Liver (tissue), 9 donors: ENCODE data around the gene RAD50. TPM values are rescaled to one million over a fixed set of nuclear protein-coding genes. Genes with fewer than 3 reads are reported as not detected.

ENCODE experiments used
- DNase-seq: peaks from one replicate; pipeline ENCODE4 v3.0.0-alpha.2; 2017; ENCODE audit warnings: low spot score
- H3K27ac ChIP-seq, 2 donors: one replicate each; pipeline ENCODE4 v1.7.0; 2013; ENCODE audit warnings: inconsistent platforms in 2 of 2, low read length in 2 of 2, control low read depth in 1 of 2, low read depth in 1 of 2, mild to moderate bottlenecking in 1 of 2
- H3K27me3 ChIP-seq, 4 donors: one replicate each; pipeline versions ENCODE4 v1.6.1 to v1.7.0; 2013; ENCODE audit warnings: low read length in 3 of 4, inconsistent platforms in 1 of 4, mild to moderate bottlenecking in 1 of 4, moderate library complexity in 1 of 4; ENCODE audit not compliant: control insufficient read depth in 4 of 4, insufficient read depth in 4 of 4
- H3K36me3 ChIP-seq, 4 donors: one replicate each; pipeline versions ENCODE4 v1.6.1 to v1.7.0; 2013; ENCODE audit warnings: low read length in 3 of 4, mild to moderate bottlenecking in 3 of 4, low read depth in 1 of 4, moderate library complexity in 1 of 4; ENCODE audit not compliant: control insufficient read depth in 4 of 4, insufficient read depth in 3 of 4
- H3K4me1 ChIP-seq, 4 donors: one replicate each; pipeline versions ENCODE4 v1.6.1 to v1.7.0; 2013; ENCODE audit warnings: low read length in 3 of 4, mild to moderate bottlenecking in 3 of 4, moderate library complexity in 1 of 4; ENCODE audit not compliant: control insufficient read depth in 4 of 4, insufficient read depth in 4 of 4
- H3K4me3 ChIP-seq, 3 donors: one replicate each; pipeline versions ENCODE4 v1.6.1 to v1.7.0; 2013; ENCODE audit warnings: low read length in 3 of 3, control low read depth in 1 of 3, low read depth in 1 of 3, mild to moderate bottlenecking in 1 of 3
- H3K9ac ChIP-seq, 2 donors: one replicate each; pipeline ENCODE4 v1.7.0; 2013; ENCODE audit warnings: low read length in 2 of 2, mild to moderate bottlenecking in 2 of 2, moderate library complexity in 2 of 2, control low read depth in 1 of 2, low read depth in 1 of 2
- H3K9me3 ChIP-seq, 4 donors: one replicate each; pipeline versions ENCODE4 v1.6.1 to v1.7.0; 2013; ENCODE audit warnings: low read length in 3 of 4; ENCODE audit not compliant: control insufficient read depth in 4 of 4
- ATF3 ChIP-seq: IDR thresholded peaks from 2 replicates; pipeline ENCODE4 v1.6.1; 2016; ENCODE audit warnings: antibody characterized with exemption
- EGR1 ChIP-seq, 2 donors: IDR thresholded peaks; 2 replicates each; pipeline ENCODE4 v1.6.1; 2016 to 2018; ENCODE audit warnings: antibody characterized with exemption in 2 of 2, low read depth in 2 of 2
- FOXA1 ChIP-seq: IDR thresholded peaks from 2 replicates; pipeline ENCODE4 v1.6.1; 2016; ENCODE audit warnings: antibody characterized with exemption
- FOXA2 ChIP-seq: IDR thresholded peaks from 2 replicates; pipeline ENCODE4 v1.6.1; 2016; ENCODE audit warnings: antibody characterized with exemption
- GABPA ChIP-seq, 2 donors: IDR thresholded peaks in 1 of 2; conservative IDR thresholded peaks in 1 of 2; 2 replicates each; pipeline ENCODE4 v1.6.1; 2016; ENCODE audit warnings: antibody characterized with exemption in 2 of 2, mild to moderate bottlenecking in 1 of 2, moderate library complexity in 1 of 2
- HNF4A ChIP-seq, 2 donors: conservative IDR thresholded peaks; 2 replicates each; pipeline ENCODE4 v1.6.1; 2016; ENCODE audit warnings: antibody characterized with exemption in 2 of 2, mild to moderate bottlenecking in 2 of 2
- HNF4G ChIP-seq: IDR thresholded peaks from 2 replicates; pipeline ENCODE4 v1.6.1; 2016; ENCODE audit warnings: antibody characterized with exemption
- JUND ChIP-seq, 2 donors: IDR thresholded peaks; 2 replicates each; pipeline ENCODE4 v1.6.1; 2016; ENCODE audit warnings: antibody characterized with exemption in 2 of 2
- NR2F2 ChIP-seq: IDR thresholded peaks from 2 replicates; pipeline ENCODE4 v1.6.1; 2016; ENCODE audit warnings: antibody characterized with exemption
- RAD21 ChIP-seq, 2 donors: IDR thresholded peaks; 2 replicates each; pipeline ENCODE4 v1.6.1; 2016; ENCODE audit warnings: antibody characterized with exemption in 2 of 2, mild to moderate bottlenecking in 2 of 2
- REST ChIP-seq: IDR thresholded peaks from 2 replicates; pipeline ENCODE4 v1.6.1; 2016; ENCODE audit warnings: antibody characterized with exemption, mild to moderate bottlenecking
- RXRA ChIP-seq, 2 donors: IDR thresholded peaks; 2 replicates each; pipeline ENCODE4 v1.6.1; 2017 to 2018; ENCODE audit warnings: antibody characterized with exemption in 2 of 2, mild to moderate bottlenecking in 1 of 2
- SP1 ChIP-seq: IDR thresholded peaks from 2 replicates; pipeline ENCODE4 v1.6.1; 2018; ENCODE audit warnings: antibody characterized with exemption, mild to moderate bottlenecking
- YY1 ChIP-seq: IDR thresholded peaks from 2 replicates; pipeline ENCODE4 v1.6.1; 2016; ENCODE audit warnings: antibody characterized with exemption, mild to moderate bottlenecking
- ZBTB33 ChIP-seq: IDR thresholded peaks from 2 replicates; pipeline ENCODE4 v1.6.1; 2016; ENCODE audit warnings: antibody characterized with exemption
- WGBS: extraction: QIAGEN DNeasy Blood & Tissue Kit; methylation state at CpG from one replicate; pipeline ENCODE4 v1.1.7; 2013; 5-methylcytosine and 5-hydroxymethylcytosine counted together
- polyA plus RNA-seq, 2 donors: library from polyadenylated mRNA; stranded (reverse) in 1 of 2; unstranded in 1 of 2; fragments of 200-250 nt in 1 of 2; fragments of >200 nt in 1 of 2; fragmentation: Nextera tagmentation in 1 of 2; extraction: Ambion mirVana in 1 of 2; gene quantifications; one replicate each; pipeline versions ENCODE4 v1.2.1 to v1.2.3, GENCODE V29; 2013 to 2015
- total RNA-seq, 2 donors: library from RNA; depleted of rRNA; stranded (reverse); fragments of >200 nt; gene quantifications; one replicate each; pipeline ENCODE4 v1.2.3, GENCODE V29; 2014
- TF ChIP-seq, protein P1 (sequence below): IDR thresholded peaks from 2 replicates; pipeline ENCODE4 v1.6.1; 2016; ENCODE audit warnings: antibody characterized with exemption
- TF ChIP-seq, protein P2 (sequence below): fragments of 150-350 bp; IDR thresholded peaks from 2 replicates; pipeline ENCODE4 v1.5.1; 2017; ENCODE audit warnings: improper control_type of control experiment, low read depth, low read length; ENCODE audit not compliant: missing input control
- donor health status: healthy.
- donor health status: healthy.
- donor health status: healthy.
- donor health status: healthy.
- donor health status: healthy.

Gene RAD50
- total RNA-seq (10 to 100 TPM; 12.5 to 18.7 TPM), polyA plus RNA-seq (10 to 100 TPM in 1 of 2 donors, 1 to 10 TPM in 1; 6.1 to 17.3 TPM)

DNA sequence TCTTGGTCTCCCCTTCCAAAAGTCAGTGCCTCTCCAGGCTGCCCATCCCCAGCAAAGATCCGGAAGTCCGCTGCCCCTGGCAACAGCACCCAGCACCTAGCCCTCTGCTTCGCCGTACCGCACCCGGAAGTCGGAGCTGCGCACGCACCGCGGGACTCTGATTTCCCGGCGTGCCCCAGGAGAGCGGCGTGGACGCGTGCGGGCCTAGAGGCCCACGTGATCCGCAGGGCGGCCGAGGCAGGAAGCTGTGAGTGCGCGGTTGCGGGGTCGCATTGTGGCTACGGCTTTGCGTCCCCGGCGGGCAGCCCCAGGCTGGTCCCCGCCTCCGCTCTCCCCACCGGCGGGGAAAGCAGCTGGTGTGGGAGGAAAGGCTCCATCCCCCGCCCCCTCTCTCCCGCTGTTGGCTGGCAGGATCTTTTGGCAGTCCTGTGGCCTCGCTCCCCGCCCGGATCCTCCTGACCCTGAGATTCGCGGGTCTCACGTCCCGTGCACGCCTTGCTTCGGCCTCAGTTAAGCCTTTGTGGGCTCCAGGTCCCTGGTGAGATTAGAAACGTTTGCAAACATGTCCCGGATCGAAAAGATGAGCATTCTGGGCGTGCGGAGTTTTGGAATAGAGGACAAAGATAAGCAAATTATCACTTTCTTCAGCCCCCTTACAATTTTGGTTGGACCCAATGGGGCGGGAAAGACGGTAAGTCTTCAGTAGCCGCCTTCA lies at the start of gene RAD50:
TSS of gene RAD50 (plus strand) at position 215 of the 715 bp plus-strand sequence. CDS start at position 563, 348 bp downstream.
- H3K27ac ChIP-seq, result peak within 1 kb of the TSS; percentile 73 to 77
- H3K4me3 ChIP-seq, result peak within 1 kb of the TSS; percentile 78 to 92 (median 83)
- H3K36me3 ChIP-seq, result peaks cover 1 to 4% (median 3%) of the 10 kb centered on the region in 4 donors
- peaks cover 3 to 19% (median 13%) of the 10 kb centered on the region in 4 donors for H3K4me1 ChIP-seq
- peak; percentile 93 for DNase-seq
- no peaks in the 10 kb centered on the region for H3K27me3 ChIP-seq
- WGBS, result under 1% methylated on average over 53 of the region's 53 CpGs
- H3K9me3 ChIP-seq, result no peaks in the 10 kb centered on the region
- H3K9ac ChIP-seq, result peak within 1 kb of the TSS; percentile 57 to 73
- TF ChIP-seq HNF4A (conservative IDR thresholded peaks at IDR 0.05), result peak in 1 of 2 donors; percentile 57
- TF ChIP-seq NR2F2, result no peak
- no peak for TF ChIP-seq FOXA2
- TF ChIP-seq RAD21 (IDR thresholded peaks at IDR 0.05), result peak in 1 of 2 donors; percentile 12
- peak; percentile 36 for TF ChIP-seq SP1
- peak; percentile 82 for TF ChIP-seq ZBTB33
- TF ChIP-seq YY1, result peak; percentile 82
- TF ChIP-seq, protein P1, sequence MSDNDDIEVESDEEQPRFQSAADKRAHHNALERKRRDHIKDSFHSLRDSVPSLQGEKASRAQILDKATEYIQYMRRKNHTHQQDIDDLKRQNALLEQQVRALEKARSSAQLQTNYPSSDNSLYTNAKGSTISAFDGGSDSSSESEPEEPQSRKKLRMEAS, result peak; percentile 90
- TF ChIP-seq REST, result peak; percentile 40
- TF ChIP-seq GABPA (IDR thresholded peaks at IDR 0.05 in 1 of 2, conservative IDR thresholded peaks at IDR 0.05 in 1 of 2), result peak; percentile 20 to 92
- peak; percentile 6 to 27 for TF ChIP-seq RXRA (IDR thresholded peaks at IDR 0.05)
- TF ChIP-seq HNF4G, result no peak
- no peak for TF ChIP-seq ATF3
- TF ChIP-seq EGR1 (IDR thresholded peaks at IDR 0.05; ENCODE audit: low read depth in 2 of 2), result peak in 1 of 2 donors; percentile 66

DNA sequence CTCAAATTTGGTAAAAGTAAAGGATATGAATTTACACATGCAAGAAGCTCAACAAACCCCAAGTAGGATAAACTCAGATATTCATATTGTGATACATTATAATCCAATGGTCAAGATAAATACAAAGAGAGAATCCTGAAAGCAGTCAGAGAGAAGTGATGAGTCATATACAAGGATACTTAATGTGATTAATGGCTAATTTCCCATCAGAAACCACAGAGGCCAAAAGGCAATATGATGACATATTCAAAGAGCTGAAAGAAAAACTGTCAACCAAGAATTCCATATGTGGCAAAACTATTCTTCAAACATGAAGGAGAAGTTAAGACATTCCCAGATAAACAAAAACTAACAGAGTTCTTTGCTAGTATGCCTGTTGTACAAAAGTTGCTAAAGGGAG lies 46.7 kb upstream of the RAD50 start:
- Histone ChIP-seq H3K4me1 (peaks cover 0 to 10% (median 7%) of the 10 kb centered on the region in 4 donors), H3K9ac (no peak overlapping the region), H3K27me3 (no peaks in the 10 kb centered on the region), H3K27ac (no peak overlapping the region), H3K4me3 (no peak overlapping the region), H3K36me3 (no peaks in the 10 kb centered on the region), H3K9me3 (no peaks in the 10 kb centered on the region)
- TF ChIP-seq HNF4A (conservative IDR thresholded peaks at IDR 0.05) (no peak), JUND (IDR thresholded peaks at IDR 0.05) (no peak), REST (no peak), EGR1 (IDR thresholded peaks at IDR 0.05; ENCODE audit: low read depth in 2 of 2) (no peak), RXRA (IDR thresholded peaks at IDR 0.05) (no peak), FOXA2 (no peak), GABPA (IDR thresholded peaks at IDR 0.05 in 1 of 2, conservative IDR thresholded peaks at IDR 0.05 in 1 of 2) (no peak), FOXA1 (no peak), YY1 (no peak)
- TF ChIP-seq, protein P1, result no peak
- TF ChIP-seq, protein P2, sequence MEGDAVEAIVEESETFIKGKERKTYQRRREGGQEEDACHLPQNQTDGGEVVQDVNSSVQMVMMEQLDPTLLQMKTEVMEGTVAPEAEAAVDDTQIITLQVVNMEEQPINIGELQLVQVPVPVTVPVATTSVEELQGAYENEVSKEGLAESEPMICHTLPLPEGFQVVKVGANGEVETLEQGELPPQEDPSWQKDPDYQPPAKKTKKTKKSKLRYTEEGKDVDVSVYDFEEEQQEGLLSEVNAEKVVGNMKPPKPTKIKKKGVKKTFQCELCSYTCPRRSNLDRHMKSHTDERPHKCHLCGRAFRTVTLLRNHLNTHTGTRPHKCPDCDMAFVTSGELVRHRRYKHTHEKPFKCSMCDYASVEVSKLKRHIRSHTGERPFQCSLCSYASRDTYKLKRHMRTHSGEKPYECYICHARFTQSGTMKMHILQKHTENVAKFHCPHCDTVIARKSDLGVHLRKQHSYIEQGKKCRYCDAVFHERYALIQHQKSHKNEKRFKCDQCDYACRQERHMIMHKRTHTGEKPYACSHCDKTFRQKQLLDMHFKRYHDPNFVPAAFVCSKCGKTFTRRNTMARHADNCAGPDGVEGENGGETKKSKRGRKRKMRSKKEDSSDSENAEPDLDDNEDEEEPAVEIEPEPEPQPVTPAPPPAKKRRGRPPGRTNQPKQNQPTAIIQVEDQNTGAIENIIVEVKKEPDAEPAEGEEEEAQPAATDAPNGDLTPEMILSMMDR, result no peak
- DNase-seq, result no peak
